ENCODE measurements around the gene SUGP1.
"Not testable (repeated sequence)": the region's sequence is repeated elsewhere in the genome, so short reads cannot be mapped to it uniquely, and the experiment has no call there.

Gene SUGP1

GRCh38 chr19:19261350-19262189 lies 58.7 kb downstream of the SUGP1 start:
- no peak for DNase-seq

DNA sequence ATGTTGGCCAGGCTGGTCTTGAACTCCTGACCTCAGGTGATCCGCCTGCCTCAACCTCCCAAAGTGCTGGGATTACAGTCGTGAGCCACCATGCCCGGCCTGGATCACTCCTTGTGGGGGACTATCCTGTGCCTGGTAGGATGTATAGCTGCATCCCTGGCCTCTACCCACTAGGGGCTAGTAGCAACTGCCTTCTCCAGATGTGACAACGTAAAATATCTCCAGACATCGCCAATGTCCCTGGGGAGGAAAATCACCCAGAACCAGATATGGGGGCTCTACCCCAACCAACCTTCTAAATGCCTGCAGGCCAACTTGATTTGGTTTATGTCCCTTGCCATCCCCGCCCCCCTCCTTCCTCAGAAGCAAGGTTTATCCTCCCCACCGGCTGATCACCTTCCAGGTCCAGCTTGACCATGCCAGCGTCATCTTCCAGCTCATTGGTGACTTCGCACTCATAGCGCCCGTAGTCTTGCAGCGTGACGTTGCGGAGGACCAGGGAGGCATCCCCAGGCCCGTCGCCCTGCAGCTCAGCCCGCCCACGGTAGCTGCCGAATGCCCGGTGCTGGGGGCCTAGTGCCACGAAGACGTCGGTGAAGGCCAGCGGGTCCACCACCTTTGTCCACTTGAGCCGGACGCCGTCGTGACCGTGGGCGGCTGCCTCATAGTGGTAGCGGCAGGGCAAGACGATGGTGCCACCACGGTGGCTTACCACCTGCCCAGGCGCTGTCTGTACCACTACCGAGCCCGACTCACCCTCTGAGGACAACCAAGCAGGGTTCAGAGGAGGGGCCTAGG lies 59.7 kb downstream of the SUGP1 start:
- no peak for DNase-seq

DNA sequence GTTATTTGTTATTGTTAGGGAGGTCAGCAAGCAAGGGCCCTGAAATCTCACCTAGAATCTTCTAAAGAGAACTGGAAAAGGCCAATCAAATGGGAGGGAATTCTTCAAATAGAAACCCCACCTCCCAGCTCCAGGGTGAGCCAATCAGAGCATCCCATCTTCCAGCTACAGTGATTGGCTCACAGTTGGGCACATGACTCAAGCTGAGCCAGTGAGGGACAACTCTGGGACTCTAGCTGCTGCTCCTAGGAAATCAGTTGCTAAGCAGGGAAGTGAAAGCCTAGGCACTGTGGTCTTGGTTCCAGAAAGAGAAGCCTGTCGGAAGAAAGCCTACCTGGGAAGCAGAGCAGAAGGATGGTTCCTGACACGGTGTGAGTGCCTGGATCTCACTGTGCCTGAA lies 60.6 kb downstream of the SUGP1 start:
- DNase-seq = no peak

GRCh38 chr19:19258589-19259338 lies 61.5 kb downstream of the SUGP1 start:
- DNase-seq = no peak

DNA sequence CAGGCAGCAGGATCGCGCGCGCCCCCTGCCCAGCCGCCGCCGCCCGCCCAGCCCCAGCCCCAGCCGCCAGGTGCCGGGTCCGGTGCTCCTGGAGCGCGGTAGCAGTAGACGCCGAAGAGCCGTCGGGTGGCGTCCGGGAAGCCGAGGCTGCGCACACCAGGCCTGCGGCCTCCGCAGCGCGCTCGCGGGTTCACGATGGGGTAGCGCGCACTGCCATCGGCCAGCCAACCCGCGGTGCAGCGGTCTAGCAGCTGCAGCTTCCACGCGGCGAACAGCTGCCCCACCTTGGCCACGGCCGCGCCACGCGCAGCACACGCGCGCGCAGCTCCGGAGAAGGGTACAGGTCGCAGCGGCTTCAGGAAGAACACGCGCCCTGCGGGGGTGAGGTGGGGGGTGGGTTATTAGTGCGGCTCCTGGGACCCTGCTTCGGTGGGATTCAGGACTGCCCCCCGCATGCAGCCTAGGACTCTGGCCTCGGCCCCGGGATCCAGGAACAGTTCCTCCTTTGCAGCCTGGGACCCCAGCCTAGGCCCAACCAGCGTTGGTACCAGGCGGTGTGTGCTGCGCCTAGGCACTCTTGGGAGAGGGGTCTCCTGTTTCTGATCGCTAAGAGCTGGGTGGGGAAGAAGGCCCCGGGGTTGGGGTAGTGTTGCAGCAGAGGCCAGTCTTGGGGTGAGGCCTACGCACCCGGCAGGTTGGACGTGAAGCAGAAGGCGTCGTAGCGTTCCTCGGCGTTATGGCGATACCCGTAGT lies 62.3 kb downstream of the SUGP1 start:
- no peak for DNase-seq

DNA sequence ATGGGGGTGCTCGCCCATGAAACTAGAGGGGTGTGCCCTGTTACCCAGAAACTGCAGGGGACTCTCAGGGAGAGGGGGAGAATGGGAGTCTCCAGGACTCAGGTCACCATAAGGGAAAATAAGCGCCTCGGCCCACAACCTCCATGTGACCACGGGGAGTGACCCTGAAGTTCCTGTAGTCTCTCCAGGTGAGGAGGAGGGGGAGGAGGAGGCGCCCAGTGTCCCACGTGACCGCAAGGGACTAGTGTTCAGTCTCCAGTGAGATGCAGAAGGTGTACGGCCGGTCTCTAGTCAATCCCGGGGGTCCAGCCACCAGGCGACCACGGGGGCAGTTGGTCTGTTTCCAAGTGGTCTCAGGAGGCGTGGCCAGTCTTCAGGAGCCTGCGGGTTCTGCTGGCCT lies 63.2 kb downstream of the SUGP1 start:
- no peak for DNase-seq

DNA sequence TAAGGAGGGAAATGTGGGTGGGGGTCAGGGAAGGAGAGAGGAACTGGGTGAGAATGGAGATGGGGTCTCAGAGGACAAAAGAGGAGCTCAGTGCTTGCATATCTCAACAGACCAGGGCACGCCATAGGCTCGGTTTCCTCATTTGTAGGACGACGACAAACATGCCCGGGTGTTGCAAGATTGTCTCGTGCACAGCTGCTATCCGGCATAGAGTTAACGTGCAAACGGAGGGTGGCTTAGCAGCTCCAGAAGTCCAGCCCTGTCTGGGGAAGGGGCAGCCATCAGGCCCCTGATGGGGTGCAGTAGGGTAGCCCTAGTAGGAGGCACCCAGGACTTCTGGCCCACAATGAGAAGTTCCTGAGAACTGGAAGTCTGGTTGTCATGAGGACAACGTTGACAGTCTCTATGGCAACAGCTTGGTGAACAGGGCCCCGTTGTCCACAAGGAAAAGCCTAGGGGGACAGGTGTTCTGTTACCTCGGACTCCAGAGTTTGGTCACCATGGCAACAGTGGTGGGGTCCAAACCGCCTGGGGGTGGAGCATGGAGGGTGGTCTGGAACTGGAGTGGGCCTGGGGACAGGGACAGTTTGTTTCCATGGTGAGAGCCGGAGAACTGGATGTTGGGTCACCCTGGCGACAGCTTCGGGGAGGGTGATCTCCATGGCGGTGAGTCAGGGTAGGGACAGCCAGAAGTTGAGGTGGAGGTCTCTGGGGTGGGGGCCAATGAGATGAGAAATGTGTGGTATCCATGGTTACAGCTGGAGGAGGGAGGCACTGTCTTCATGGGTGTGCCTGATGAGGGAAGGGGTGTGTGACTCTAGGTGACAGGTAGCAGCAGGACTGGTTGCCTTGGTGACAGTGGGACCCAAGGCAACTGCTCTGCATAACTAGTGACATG lies 64.0 kb downstream of the SUGP1 start:
- no peak for DNase-seq

DNA sequence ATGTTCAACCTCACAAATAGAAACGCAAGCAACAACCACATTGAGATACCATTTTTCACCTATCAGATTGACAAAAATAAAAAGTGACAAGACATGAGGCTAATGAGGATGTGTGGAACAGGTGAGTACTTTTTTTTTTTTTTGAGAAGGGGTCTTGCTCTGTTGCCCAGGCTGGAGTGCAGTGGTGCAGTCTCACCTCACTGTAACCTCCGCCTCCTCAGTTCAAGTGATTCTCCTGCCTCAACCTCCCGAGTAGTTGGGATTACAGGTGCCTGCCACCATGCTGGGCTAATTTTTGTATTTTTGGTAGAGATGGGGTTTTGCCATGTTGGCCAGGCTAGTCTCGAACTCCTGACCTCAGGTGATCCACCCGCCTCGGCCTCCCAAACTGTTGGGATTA lies 66.9 kb downstream of the SUGP1 start:
- not testable (repeated sequence) for DNase-seq

DNA sequence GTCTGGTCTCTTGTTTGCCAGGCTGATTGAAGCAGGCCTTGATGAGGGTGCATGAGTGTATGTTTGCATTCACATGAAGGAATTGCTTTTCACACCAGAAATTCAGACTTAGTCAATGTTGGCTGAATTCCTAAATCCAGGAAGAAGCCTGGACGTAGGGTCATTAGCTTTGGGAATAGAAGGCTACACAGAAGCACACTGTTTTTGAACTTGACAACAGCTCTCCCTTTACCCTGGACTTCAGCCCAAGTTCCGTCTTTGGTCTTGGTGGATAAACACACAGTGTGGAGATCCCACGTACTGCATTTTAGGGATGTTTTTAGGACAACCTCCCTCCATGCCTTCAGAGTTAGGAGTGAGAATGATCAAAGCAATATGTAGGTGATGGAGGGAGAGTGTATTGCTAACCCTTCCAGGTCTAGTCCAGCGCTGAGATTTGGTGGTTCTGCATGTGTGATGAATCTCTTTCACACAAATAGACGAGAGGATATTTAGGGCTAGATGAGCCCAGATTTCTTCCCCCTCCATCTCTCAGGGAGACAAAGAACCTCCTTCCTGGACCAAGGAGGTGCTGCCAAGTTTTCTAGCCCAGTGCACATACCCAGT lies 70.0 kb downstream of the SUGP1 start:
- DNase-seq = no peak

DNA sequence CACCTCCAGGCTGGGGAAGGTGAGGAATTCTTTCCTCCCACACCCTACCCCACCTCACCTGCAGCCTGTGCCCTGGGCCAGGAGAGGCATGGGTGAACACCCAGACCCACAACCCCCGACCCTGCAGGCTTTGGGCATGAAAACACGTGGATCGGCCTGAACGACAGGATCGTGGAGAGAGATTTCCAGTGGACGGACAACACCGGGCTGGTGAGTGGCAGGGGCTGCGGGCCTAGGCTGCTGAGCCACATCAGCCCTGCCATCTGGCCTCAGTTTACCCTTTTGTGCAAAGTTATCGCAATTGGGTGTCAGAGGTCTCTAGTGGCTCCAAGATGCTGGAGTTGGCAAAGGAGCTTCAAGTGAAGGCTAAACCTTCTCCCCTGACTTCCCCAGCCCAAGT lies 79.8 kb downstream of the SUGP1 start:
- DNase-seq = no peak

DNA sequence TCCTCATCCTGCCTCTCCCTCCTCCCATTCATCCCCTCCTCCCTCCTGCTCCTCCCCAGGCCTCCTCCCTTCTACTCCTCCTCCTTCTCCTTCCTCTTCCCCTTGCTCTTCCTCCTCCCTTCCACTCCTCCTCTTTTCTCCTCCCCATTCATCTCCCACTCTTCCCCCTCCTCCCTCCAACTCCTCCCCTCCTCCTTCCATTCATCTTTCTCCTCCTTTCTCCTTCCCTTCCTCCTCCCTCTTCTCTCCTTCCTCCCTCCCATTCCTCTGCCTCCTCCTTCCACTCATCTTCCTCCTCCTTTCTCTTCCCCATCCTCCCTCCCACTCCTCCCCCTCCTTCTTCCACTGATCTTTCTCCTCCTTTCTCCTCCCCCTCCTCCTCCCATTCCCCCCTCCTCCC lies 80.6 kb downstream of the SUGP1 start:
- no peak for DNase-seq

GRCh38 chr19:19238126-19238894 lies 82.0 kb downstream of the SUGP1 start:
- DNase-seq = no peak

- no peak for DNase-seq
Measured at GRCh38 chr19:19236173-19236572, 84.1 kb downstream of the SUGP1 start.

DNA sequence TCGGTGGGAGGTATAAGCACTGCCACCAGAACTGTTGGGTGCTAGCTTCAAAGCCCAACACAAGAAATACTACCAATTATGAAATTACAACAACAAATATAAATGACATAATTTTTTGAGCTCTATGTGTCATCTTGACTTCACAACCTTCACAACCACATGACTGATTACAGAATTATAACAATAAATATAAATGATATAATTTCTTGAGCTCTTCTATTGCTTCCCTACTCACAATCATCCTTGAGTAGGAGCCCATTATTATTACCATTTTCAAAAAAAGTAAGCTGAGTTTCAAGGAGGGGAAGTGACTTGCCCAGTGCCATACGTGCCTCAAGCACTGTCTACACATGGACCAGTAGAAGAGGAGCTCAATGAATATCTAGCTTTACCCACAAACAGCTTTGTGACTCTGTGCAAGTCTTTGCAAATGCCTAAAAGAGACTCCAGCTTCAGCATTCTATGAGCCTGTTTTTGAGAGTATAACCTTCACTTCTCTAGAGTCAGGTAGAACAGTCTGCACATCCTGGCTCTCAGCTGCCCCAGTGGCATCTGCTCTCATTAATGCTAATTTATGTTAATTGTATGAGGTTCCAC lies 86.0 kb downstream of the SUGP1 start:
- DNase-seq = no peak

GRCh38 chr19:19232261-19232721 lies 88.0 kb downstream of the SUGP1 start:
- no peak for DNase-seq

DNA sequence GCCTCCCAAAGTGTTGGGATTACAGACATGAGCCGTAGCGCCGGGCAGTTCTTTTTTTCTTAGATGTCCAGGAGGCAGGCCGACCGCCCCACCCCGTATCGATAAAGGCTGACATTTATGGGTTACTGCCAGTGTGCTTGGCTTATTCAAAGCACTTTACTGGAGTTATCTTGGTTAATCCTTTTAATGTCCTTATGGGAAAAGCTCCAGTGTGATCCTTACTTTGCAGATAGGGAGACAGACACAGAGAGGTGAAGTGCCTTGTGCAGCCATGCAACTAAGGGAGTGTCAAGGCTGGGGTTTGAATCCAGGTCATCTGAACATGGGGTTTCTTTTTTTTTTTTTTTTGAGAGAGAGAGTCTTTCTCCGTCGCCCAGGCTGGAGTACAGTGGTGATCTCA lies 89.3 kb downstream of the SUGP1 start:
- DNase-seq = no peak

GRCh38 chr19:19229701-19230100 lies 90.6 kb downstream of the SUGP1 start:
- DNase-seq = no peak

GRCh38 chr19:19227217-19227616 lies 93.1 kb downstream of the SUGP1 start:
- no peak for DNase-seq

GRCh38 chr19:19226663-19227062 lies 93.6 kb downstream of the SUGP1 start:
- DNase-seq = no peak

GRCh38 chr19:19226204-19226603 lies 94.1 kb downstream of the SUGP1 start:
- no peak for DNase-seq
